Measurements from ENCODE around the gene FYB2. TPM values are rescaled to one million over a fixed set of nuclear protein-coding genes. Genes with fewer than 3 reads are reported as not detected.

FYB2 gene
- total RNA-seq, 1 experiment from 2014 or later: 0.48 TPM

GRCh38 chr1:56855190-56855589 lies 36.0 kb upstream of the FYB2 start:
- no peak overlapping the region for H2BK15ac ChIP-seq (ENCODE audit: low read depth, low read length)
- H3T11ph ChIP-seq (ENCODE audit: low read length): no peak overlapping the region
- H3K23ac ChIP-seq (ENCODE audit: insufficient read length, low read depth, low read length): no peak overlapping the region
- no peak overlapping the region for H3K4ac ChIP-seq (ENCODE audit: low read depth, low read length)
- H2AFZ ChIP-seq (ENCODE audit: low read length): no peak overlapping the region
- WGBS (ENCODE audit: extremely low coverage, insufficient read length, low lambda C conversion rate): no CpG with 5 or more reads among the region's 1 CpG
- no peaks in the 10 kb centered on the region for H3K9me3 ChIP-seq (ENCODE audit: control insufficient read depth, low read depth, low read length)
- H3K14ac ChIP-seq (ENCODE audit: insufficient read depth, low read length): no peak overlapping the region
- no peak overlapping the region for H3K4me2 ChIP-seq (ENCODE audit: insufficient read depth, insufficient read length, low read length)
- H3K27ac ChIP-seq (ENCODE audit: insufficient read length, low read depth, low read length): no peak overlapping the region
- Mint-ChIP-seq H3K36me3 (ENCODE audit: insufficient read depth in 1 of 3, low read depth in 3 of 3) (no peaks in the 10 kb centered on the region), H3K4me3 (no peak overlapping the region), H3K27me3 (ENCODE audit: low read depth) (no peaks in the 10 kb centered on the region; the same call in 1 of the 2 replicates), H3K4me1 (peaks cover 0 to 6% of the 10 kb centered on the region in 2 experiments; a peak in 3 of 4 replicates), H3K9me3 (no peaks in the 10 kb centered on the region), H3K27ac (no peak overlapping the region)
- H4K5ac ChIP-seq (ENCODE audit: insufficient read length, low read depth, low read length): no peak overlapping the region
- TF ChIP-seq, protein P1, sequence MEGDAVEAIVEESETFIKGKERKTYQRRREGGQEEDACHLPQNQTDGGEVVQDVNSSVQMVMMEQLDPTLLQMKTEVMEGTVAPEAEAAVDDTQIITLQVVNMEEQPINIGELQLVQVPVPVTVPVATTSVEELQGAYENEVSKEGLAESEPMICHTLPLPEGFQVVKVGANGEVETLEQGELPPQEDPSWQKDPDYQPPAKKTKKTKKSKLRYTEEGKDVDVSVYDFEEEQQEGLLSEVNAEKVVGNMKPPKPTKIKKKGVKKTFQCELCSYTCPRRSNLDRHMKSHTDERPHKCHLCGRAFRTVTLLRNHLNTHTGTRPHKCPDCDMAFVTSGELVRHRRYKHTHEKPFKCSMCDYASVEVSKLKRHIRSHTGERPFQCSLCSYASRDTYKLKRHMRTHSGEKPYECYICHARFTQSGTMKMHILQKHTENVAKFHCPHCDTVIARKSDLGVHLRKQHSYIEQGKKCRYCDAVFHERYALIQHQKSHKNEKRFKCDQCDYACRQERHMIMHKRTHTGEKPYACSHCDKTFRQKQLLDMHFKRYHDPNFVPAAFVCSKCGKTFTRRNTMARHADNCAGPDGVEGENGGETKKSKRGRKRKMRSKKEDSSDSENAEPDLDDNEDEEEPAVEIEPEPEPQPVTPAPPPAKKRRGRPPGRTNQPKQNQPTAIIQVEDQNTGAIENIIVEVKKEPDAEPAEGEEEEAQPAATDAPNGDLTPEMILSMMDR (conservative IDR thresholded peaks at IDR 0.05): no peak
- no peaks in the 10 kb centered on the region for H3K79me1 ChIP-seq (ENCODE audit: insufficient read depth, low read depth, low read length, poor library complexity, severe bottlenecking)
- no peak overlapping the region for H2BK120ac ChIP-seq (ENCODE audit: low read depth, low read length, poor library complexity, severe bottlenecking)
- H3K18ac ChIP-seq (ENCODE audit: insufficient read length, low read depth, low read length): no peak overlapping the region
- no peak overlapping the region for H4K91ac ChIP-seq (ENCODE audit: insufficient read length, low read depth, low read length)
- no peaks in the 10 kb centered on the region for H3K4me1 ChIP-seq (ENCODE audit: insufficient read depth, low read length)
- no peaks in the 10 kb centered on the region for H4K20me1 ChIP-seq (ENCODE audit: control insufficient read depth, insufficient read depth, insufficient read length)
- no peak overlapping the region for H2BK20ac ChIP-seq (ENCODE audit: low read depth, low read length, poor library complexity, severe bottlenecking)
- no peak overlapping the region for H2BK12ac ChIP-seq (ENCODE audit: insufficient read length, low read depth, low read length)
- H3K79me2 ChIP-seq (ENCODE audit: insufficient read depth, low read length): no peaks in the 10 kb centered on the region
- no peak overlapping the region for H3K9ac ChIP-seq (ENCODE audit: extremely low read depth, insufficient read length, low read length)
- no peaks in the 10 kb centered on the region for H3K27me3 ChIP-seq (ENCODE audit: insufficient read depth, low read length)
- no peak overlapping the region for H3K56ac ChIP-seq (ENCODE audit: insufficient read length, low read depth, low read length)
- no peaks in the 10 kb centered on the region for H3K23me2 ChIP-seq (ENCODE audit: insufficient read length, low read depth, low read length, poor library complexity, severe bottlenecking)
- H4K8ac ChIP-seq (replicated peaks; ENCODE audit: insufficient read length, low read depth, low read length): no peak overlapping the region
- no peak overlapping the region for H2BK5ac ChIP-seq (ENCODE audit: insufficient read length, low read length)
- DNase-seq: no peak
- no peak overlapping the region for H2AK5ac ChIP-seq (ENCODE audit: insufficient read length, low read length)

All from H9 (cell line).